Trophoblast cell (in vitro differentiated cells and primary cell): ENCODE measurements around the gene CABP4.
A peak's percentile ranks its signal among the peaks of the same experiment; 100 is the strongest.

Source experiments
- DNase-seq, 2 donors: peaks; one replicate each; pipeline ENCODE4 v3.0.0-alpha.2; 2016
- H2AFZ ChIP-seq: 2 replicates; pipeline ENCODE4 v1.6.1; 2013; ENCODE audit warnings: low read length, moderate library complexity, mild to moderate bottlenecking; ENCODE audit not compliant: insufficient read depth, poor library complexity
- H2AK5ac ChIP-seq: 2 replicates; pipeline ENCODE4 v1.6.1; 2013; ENCODE audit warnings: mild to moderate bottlenecking, low read length
- H2BK120ac ChIP-seq: 2 replicates; pipeline ENCODE4 v1.6.1; 2013; ENCODE audit warnings: low read length, mild to moderate bottlenecking, moderate library complexity; ENCODE audit not compliant: insufficient read depth, poor library complexity
- H2BK12ac ChIP-seq: 2 replicates; pipeline ENCODE4 v1.6.1; 2013; ENCODE audit warnings: mild to moderate bottlenecking, low read length, moderate library complexity
- H2BK5ac ChIP-seq: 2 replicates; pipeline ENCODE4 v1.6.1; 2013; ENCODE audit warnings: low read length, low read depth, moderate library complexity, mild to moderate bottlenecking; ENCODE audit not compliant: poor library complexity
- H3K14ac ChIP-seq: 2 replicates; pipeline ENCODE4 v1.6.1; 2013; ENCODE audit warnings: mild to moderate bottlenecking, low read length
- H3K18ac ChIP-seq: 2 replicates; pipeline ENCODE4 v1.6.1; 2013; ENCODE audit warnings: mild to moderate bottlenecking, low read length
- H3K23ac ChIP-seq: 2 replicates; pipeline ENCODE4 v1.6.1; 2013; ENCODE audit warnings: low read length
- H3K27ac ChIP-seq: 2 replicates; pipeline ENCODE4 v1.5.1; 2013; ENCODE audit warnings: low read depth, mild to moderate bottlenecking, inconsistent platforms, low read length, moderate library complexity
- H3K27me3 ChIP-seq: 2 replicates; pipeline ENCODE4 v1.6.1; 2013; ENCODE audit warnings: inconsistent platforms, mild to moderate bottlenecking, low read length, moderate library complexity; ENCODE audit not compliant: insufficient read depth
- H3K36me3 ChIP-seq, 2 experiments: 1 replicate in 1 of 2; 2 replicates in 1 of 2; pipeline ENCODE4 v1.6.1; 2013; ENCODE audit warnings: low read length in 2 of 2, mild to moderate bottlenecking in 2 of 2, moderate library complexity in 1 of 2; ENCODE audit not compliant: insufficient read depth in 2 of 2, control insufficient read depth in 1 of 2
- H3K4ac ChIP-seq: 2 replicates; pipeline ENCODE4 v1.6.1; 2013; ENCODE audit warnings: low read depth, mild to moderate bottlenecking, low read length, moderate library complexity
- H3K4me1 ChIP-seq, 2 experiments: 1 replicate in 1 of 2; 2 replicates in 1 of 2; pipeline ENCODE4 v1.6.1; 2013; ENCODE audit warnings: low read length in 2 of 2, mild to moderate bottlenecking in 2 of 2, moderate library complexity in 1 of 2; ENCODE audit not compliant: insufficient read depth in 2 of 2, control insufficient read depth in 1 of 2
- H3K4me2 ChIP-seq: 2 replicates; pipeline ENCODE4 v1.6.1; 2013; ENCODE audit warnings: inconsistent platforms, mild to moderate bottlenecking, low read length, moderate library complexity
- H3K4me3 ChIP-seq: 2 replicates; pipeline ENCODE4 v1.5.1; 2013; ENCODE audit warnings: mild to moderate bottlenecking, low read depth, low read length, inconsistent platforms
- H3K79me1 ChIP-seq: one replicate; pipeline ENCODE4 v1.6.1; 2013; ENCODE audit warnings: low read length
- H3K79me2 ChIP-seq: 2 replicates; pipeline ENCODE4 v1.6.1; 2013; ENCODE audit warnings: low read length, mild to moderate bottlenecking; ENCODE audit not compliant: control insufficient read depth, insufficient read depth, poor library complexity
- H3K9ac ChIP-seq: 2 replicates; pipeline ENCODE4 v1.6.1; 2013; ENCODE audit warnings: mild to moderate bottlenecking, low read length
- H3K9me3 ChIP-seq: 2 replicates; pipeline ENCODE4 v1.6.1; 2013; ENCODE audit warnings: low read depth, mild to moderate bottlenecking, control low read depth, inconsistent platforms, low read length; ENCODE audit not compliant: insufficient read depth
- H4K12ac ChIP-seq: 2 replicates; pipeline ENCODE4 v1.6.1; 2013; ENCODE audit warnings: low read depth, mild to moderate bottlenecking, low read length, moderate library complexity
- H4K8ac ChIP-seq: 2 replicates; pipeline ENCODE4 v1.6.1; 2013; ENCODE audit warnings: low read depth, mild to moderate bottlenecking, low read length, moderate library complexity
- H4K91ac ChIP-seq: one replicate; pipeline ENCODE4 v1.6.1; 2013; ENCODE audit warnings: low read depth, mild to moderate bottlenecking, low read length, moderate library complexity
- WGBS: extraction: QIAGEN DNeasy Blood & Tissue Kit; methylation state at CpG from one replicate; pipeline ENCODE4 v1.1.7; 2013; ENCODE audit warnings: missing lambda C conversion rate; ENCODE audit not compliant: insufficient read length, insufficient coverage; ENCODE audit errors: extremely low coverage; 5-methylcytosine and 5-hydroxymethylcytosine counted together

CABP4 gene

DNA sequence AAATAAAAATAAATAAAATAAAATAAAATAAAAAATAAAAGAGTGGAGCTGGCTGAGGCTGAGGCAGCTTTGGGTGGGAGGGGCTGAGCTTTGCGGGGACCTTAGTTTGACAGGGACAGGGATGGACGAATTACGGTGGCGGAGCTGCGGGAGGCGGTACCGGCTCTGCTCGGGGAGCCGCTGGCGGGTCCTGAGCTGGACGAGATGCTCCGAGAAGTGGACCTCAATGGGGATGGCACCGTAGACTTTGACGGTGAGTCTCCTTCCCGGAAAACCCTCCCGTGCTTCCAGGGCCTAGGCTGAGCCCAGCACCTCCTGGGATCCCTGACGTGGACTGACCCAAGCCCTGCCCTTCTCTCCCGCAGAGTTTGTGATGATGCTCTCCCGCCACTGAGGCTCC, 3.1 kb downstream of the CABP4 start:
- Histone ChIP-seq H3K14ac (no peak overlapping the region), H3K4me1 (no peaks in the 10 kb centered on the region), H2BK5ac (no peak overlapping the region), H3K23ac (no peak overlapping the region), H3K18ac (no peak overlapping the region), H2BK120ac (no peak overlapping the region), H2BK12ac (no peak overlapping the region), H4K91ac (peak overlapping the region; percentile 15), H3K9ac (no peak overlapping the region), H3K79me1 (no peaks in the 10 kb centered on the region), H3K27ac (no peak overlapping the region), H4K8ac (no peak overlapping the region), H3K4me3 (no peak overlapping the region), H3K36me3 (no peaks in the 10 kb centered on the region), H3K4ac (no peak overlapping the region), H2AFZ (no peak overlapping the region), H2AK5ac (no peak overlapping the region), H3K9me3 (no peaks in the 10 kb centered on the region), H3K4me2 (no peak overlapping the region), H3K27me3 (no peaks in the 10 kb centered on the region), H3K79me2 (no peaks in the 10 kb centered on the region), H4K12ac (no peak overlapping the region)
- no peak for DNase-seq
- no CpG with 5 or more reads among the region's 19 CpGs for whole genome bisulfite sequencing

DNA sequence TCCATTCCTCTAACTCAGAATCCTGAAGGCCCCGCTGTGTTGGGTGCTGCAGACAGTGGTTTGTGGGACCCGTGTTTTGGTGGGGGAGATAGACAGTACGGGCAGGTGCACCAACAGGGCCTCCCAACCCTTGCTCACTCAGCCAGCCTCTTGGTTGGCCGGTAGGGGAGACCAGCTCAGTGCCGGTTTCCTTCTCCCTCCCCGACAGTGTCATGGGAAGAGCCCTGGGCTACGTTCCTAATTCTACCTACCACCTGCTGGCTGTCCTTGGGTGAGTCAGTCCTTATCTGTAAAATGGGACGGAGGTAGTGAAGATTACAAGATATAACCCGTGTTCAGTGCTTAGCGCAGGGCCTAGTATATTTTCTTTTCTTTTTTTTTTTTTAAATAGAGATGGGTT, 8.0 kb downstream of the CABP4 start:
- H2AFZ ChIP-seq, result peak overlapping the region; percentile 18
- H4K91ac ChIP-seq, result peak overlapping the region; percentile 79
- H3K9me3 ChIP-seq, result no peaks in the 10 kb centered on the region
- H3K4me1 ChIP-seq, result peaks cover 12 to 23% of the 10 kb centered on the region in 2 experiments
- peak overlapping the region; percentile 52 for H2BK5ac ChIP-seq
- peak; percentile 95 to 96 for DNase-seq
- H3K79me1 ChIP-seq, result peaks cover 13% of the 10 kb centered on the region
- peaks cover 7% of the 10 kb centered on the region for H3K79me2 ChIP-seq
- no peak overlapping the region for H4K12ac ChIP-seq
- H3K4me2 ChIP-seq, result no peak overlapping the region
- H3K23ac ChIP-seq, result no peak overlapping the region
- peak overlapping the region; percentile 29 for H4K8ac ChIP-seq
- H3K36me3 ChIP-seq, result no peaks in the 10 kb centered on the region
- no peak overlapping the region for H2AK5ac ChIP-seq
- no peak overlapping the region for H3K14ac ChIP-seq
- no peak overlapping the region for H2BK12ac ChIP-seq
- no peak overlapping the region for H3K4ac ChIP-seq
- H3K27me3 ChIP-seq, result no peaks in the 10 kb centered on the region
- H2BK120ac ChIP-seq, result peak overlapping the region; percentile 2
- H3K27ac ChIP-seq, result no peak overlapping the region
- no CpG with 5 or more reads among the region's 10 CpGs for WGBS
- H3K9ac ChIP-seq, result no peak overlapping the region
- no peak overlapping the region for H3K4me3 ChIP-seq
- no peak overlapping the region for H3K18ac ChIP-seq

DNA sequence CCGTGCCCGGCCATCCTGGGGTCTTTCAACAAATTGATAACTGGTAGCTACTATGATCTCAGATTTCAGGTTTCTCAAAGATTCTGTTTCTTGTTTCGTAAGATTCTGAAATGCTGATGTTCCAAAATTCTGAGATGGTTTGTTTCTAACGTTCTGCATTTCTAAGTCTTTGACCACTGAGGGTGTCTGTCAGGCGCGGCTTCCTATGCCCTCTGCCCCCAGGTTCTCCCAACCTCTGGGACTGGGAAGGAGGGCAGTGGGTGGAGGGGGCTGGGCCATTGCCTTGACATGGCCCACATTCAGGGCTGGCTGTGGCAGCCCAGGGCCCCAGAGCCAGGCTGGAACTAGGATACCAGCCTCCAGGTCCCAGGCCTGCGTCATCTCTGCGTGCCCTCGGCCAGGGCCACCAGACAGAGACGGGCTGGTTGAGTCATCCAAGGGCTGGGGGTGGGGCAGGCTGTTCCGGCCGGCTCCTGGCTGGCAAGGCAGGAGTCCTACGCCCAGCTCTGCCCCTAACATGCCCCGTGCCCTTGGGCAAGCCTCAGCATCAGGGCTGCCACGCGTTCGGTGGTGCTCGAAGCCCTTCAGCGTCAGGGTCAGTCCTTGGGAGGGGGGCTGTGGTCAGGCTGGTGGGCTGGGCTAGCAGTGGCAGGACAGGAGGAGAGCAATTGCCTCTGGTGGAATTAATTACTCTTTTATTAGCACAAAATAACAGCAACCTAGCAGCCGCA, 8.7 kb downstream of the CABP4 start:
- Histone ChIP-seq H4K12ac (peak overlapping the region; percentile 68), H3K79me2 (peaks cover 12% of the 10 kb centered on the region), H3K79me1 (peaks cover 19% of the 10 kb centered on the region), H3K4me3 (no peak overlapping the region), H3K36me3 (no peaks in the 10 kb centered on the region), H3K4ac (no peak overlapping the region), H3K14ac (peak overlapping the region; percentile 80), H3K27ac (peak overlapping the region; percentile 29), H3K18ac (peak overlapping the region; percentile 65), H3K9me3 (no peaks in the 10 kb centered on the region), H3K23ac (no peak overlapping the region), H2AK5ac (peak overlapping the region; percentile 81), H2BK12ac (peak overlapping the region; percentile 21), H3K4me2 (peak overlapping the region; percentile 43), H2BK120ac (peak overlapping the region; percentile 16), H3K4me1 (peaks cover 16 to 26% of the 10 kb centered on the region in 2 experiments), H4K91ac (peak overlapping the region; percentile 83), H3K27me3 (no peaks in the 10 kb centered on the region), H3K9ac (no peak overlapping the region), H4K8ac (peak overlapping the region; percentile 93), H2AFZ (peak overlapping the region; percentile 75), H2BK5ac (peak overlapping the region; percentile 32)
- WGBS, result no CpG with 5 or more reads among the region's 20 CpGs
- peak; percentile 95 to 96 for DNase-seq

DNA sequence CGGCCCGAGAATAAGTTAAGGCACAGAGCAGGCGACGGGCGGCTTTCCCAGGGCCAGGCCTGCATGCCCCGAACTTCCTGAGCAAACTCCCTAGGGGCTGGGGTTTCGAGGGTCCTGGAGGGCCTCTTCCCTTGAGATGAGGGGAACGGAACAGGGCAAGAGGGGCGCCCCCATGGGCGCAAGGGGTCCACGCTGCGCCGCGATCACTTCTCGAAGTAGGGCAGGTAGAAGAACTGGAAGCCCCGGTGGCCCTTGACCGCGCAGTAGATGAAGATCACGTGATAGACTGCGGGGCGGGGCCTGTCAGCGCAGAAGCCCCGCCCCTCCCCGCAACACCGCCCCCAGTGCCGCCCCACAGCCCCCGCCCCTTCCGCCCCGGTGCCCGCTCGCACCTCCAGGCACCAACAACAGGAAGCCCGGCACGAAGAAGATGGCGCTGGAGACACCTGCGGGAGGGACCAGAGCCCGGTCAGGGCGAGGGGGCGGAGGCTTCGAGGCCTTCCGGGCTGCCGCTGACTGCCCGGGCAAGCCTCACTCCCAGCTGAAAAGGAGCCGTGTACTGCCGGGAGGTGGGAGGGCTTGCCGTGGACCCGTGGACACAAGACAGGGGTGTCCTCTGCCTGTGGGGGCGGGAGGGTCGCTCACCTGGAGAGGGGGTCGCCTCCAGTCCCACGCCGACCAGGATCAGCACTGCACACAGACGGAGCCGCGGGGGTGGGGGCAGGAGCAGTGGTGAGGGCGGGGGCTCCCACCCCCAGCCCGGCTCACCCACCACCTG, 9.4 kb downstream of the CABP4 start:
- H2AK5ac ChIP-seq, result peak overlapping the region; percentile 33
- no peak overlapping the region for H3K23ac ChIP-seq
- H3K18ac ChIP-seq, result peak overlapping the region; percentile 83
- peaks cover 23% of the 10 kb centered on the region for H3K79me1 ChIP-seq
- no peaks in the 10 kb centered on the region for H3K36me3 ChIP-seq
- H3K27ac ChIP-seq, result peak overlapping the region; percentile 75
- H2AFZ ChIP-seq, result peak overlapping the region; percentile 75
- peak overlapping the region; percentile 96 for H4K8ac ChIP-seq
- peak overlapping the region; percentile 68 for H4K12ac ChIP-seq
- peak overlapping the region; percentile 84 for H3K4me3 ChIP-seq
- peak overlapping the region; percentile 21 for H2BK12ac ChIP-seq
- H3K27me3 ChIP-seq, result no peaks in the 10 kb centered on the region
- peak; percentile 91 to 94 for DNase-seq
- H3K9ac ChIP-seq, result peak overlapping the region; percentile 87
- H4K91ac ChIP-seq, result peak overlapping the region; percentile 90
- H2BK120ac ChIP-seq, result peak overlapping the region; percentile 62
- peak overlapping the region; percentile 86 for H3K4me2 ChIP-seq
- H2BK5ac ChIP-seq, result peak overlapping the region; percentile 58
- peak overlapping the region; percentile 87 for H3K14ac ChIP-seq
- peak overlapping the region; percentile 59 for H3K4ac ChIP-seq
- peaks cover 15% of the 10 kb centered on the region for H3K79me2 ChIP-seq
- no peaks in the 10 kb centered on the region for H3K9me3 ChIP-seq
- WGBS, result no CpG with 5 or more reads among the region's 56 CpGs
- peaks cover 18 to 28% of the 10 kb centered on the region in 2 experiments for H3K4me1 ChIP-seq
